H1 (cell line): ENCODE results near the gene ZNF619. TPM values are rescaled to one million over a fixed set of nuclear protein-coding genes. Genes with fewer than 3 reads are reported as not detected.

Experiments used
- CTCF ChIA-PET: fragments of 300-600 bp; sonication (Branson Sonifier 250); formaldehyde crosslinking; loops from one replicate; lab custom pipeline; 2021; ENCODE audit not compliant: partially characterized antibody; lab: Charles Lee
- POLR2A ChIA-PET: fragments of 300-600 bp; sonication (Branson Sonifier 250); formaldehyde crosslinking; loops from one replicate; lab custom pipeline; 2021; ENCODE audit warnings: inconsistent platforms; ENCODE audit not compliant: partially characterized antibody; lab: Charles Lee
- DNase-seq, 2 experiments: peaks; one replicate each; pipeline versions ENCODE4 v3.0.0 to v3.0.0-alpha.2; 2010 to 2022; ENCODE audit warnings: low spot score in 2 of 2, low read depth in 1 of 2, mixed read lengths in 1 of 2
- FAIRE-seq: peaks from 2 replicates; lab custom pipeline; 2011; peaks lifted over from hg19 to GRCh38; lab: Jason Lieb, UNC
- H2AFZ ChIP-seq: 2 replicates; pipeline ENCODE4 v1.8.1; 2012; ENCODE audit warnings: low read length, inconsistent platforms
- H2AK5ac ChIP-seq: 2 replicates; pipeline ENCODE4 v1.6.1; 2013; ENCODE audit warnings: low read depth, low read length
- H2BK120ac ChIP-seq: replicated peaks from 2 replicates; pipeline ENCODE3; 2013; ENCODE audit warnings: low read depth, low read length, inconsistent platforms
- H2BK12ac ChIP-seq: 2 replicates; pipeline ENCODE4 v1.6.1; 2013; ENCODE audit warnings: low read depth, low read length
- H2BK15ac ChIP-seq: 2 replicates; pipeline ENCODE4 v1.6.1; 2013; ENCODE audit warnings: low read length
- H2BK20ac ChIP-seq: 2 replicates; pipeline ENCODE4 v1.6.1; 2013; ENCODE audit warnings: low read length
- H2BK5ac ChIP-seq: 2 replicates; pipeline ENCODE4 v1.6.1; 2013; ENCODE audit warnings: low read depth, low read length
- H3K14ac ChIP-seq: 2 replicates; pipeline ENCODE4 v1.6.1; 2013; ENCODE audit warnings: inconsistent platforms; ENCODE audit not compliant: insufficient read length
- H3K18ac ChIP-seq: 2 replicates; pipeline ENCODE4 v1.6.1; 2013; ENCODE audit warnings: low read length; ENCODE audit errors: extremely low read depth
- H3K23ac ChIP-seq: 2 replicates; pipeline ENCODE4 v1.6.1; 2013; ENCODE audit warnings: inconsistent platforms; ENCODE audit not compliant: insufficient read length
- H3K23me2 ChIP-seq: 2 replicates; pipeline ENCODE4 v1.6.1; 2013; ENCODE audit warnings: low read depth, low read length
- H3K27ac ChIP-seq: 2 replicates; pipeline ENCODE4 v1.6.1; 2011; ENCODE audit warnings: low read depth, low read length, inconsistent platforms
- H3K27me3 ChIP-seq, 4 experiments: replicated peaks in 1 of 4; 1 replicate in 1 of 4; 2 replicates in 3 of 4; pipeline versions ENCODE4 v1.6.1 to v1.8.1; 2011 to 2013; ENCODE audit warnings: low read length in 3 of 4, mild to moderate bottlenecking in 3 of 4, inconsistent platforms in 2 of 4, mixed read lengths in 2 of 4, moderate library complexity in 1 of 4; ENCODE audit not compliant: control insufficient read depth in 3 of 4, insufficient read depth in 3 of 4; ENCODE audit errors: extremely low read depth in 1 of 4
- H3K36me3 ChIP-seq, 4 experiments: 2 replicates each; pipeline versions ENCODE4 v1.6.1 to v1.8.1; 2011 to 2013; ENCODE audit warnings: mild to moderate bottlenecking in 4 of 4, low read length in 3 of 4, moderate library complexity in 2 of 4, control low read depth in 1 of 4, inconsistent platforms in 1 of 4; ENCODE audit not compliant: insufficient read depth in 4 of 4, control insufficient read depth in 2 of 4
- H3K4ac ChIP-seq: replicated peaks from 2 replicates; pipeline ENCODE3; 2013; ENCODE audit warnings: low read length, low read depth, mixed read lengths, inconsistent platforms; ENCODE audit not compliant: insufficient read length
- H3K4me1 ChIP-seq, 4 experiments: replicated peaks in 1 of 4; 1 replicate in 1 of 4; 2 replicates in 3 of 4; pipeline versions ENCODE4 v1.6.1 to v1.8.1; 2011 to 2013; ENCODE audit warnings: low read length in 3 of 4, inconsistent platforms in 2 of 4, mixed read lengths in 1 of 4; ENCODE audit not compliant: insufficient read depth in 4 of 4, control insufficient read depth in 3 of 4
- H3K4me2 ChIP-seq, 2 experiments: 2 replicates each; pipeline versions ENCODE4 v1.6.1 to v1.8.1; 2011 to 2013; ENCODE audit warnings: low read depth in 2 of 2, low read length in 2 of 2, control low read depth in 1 of 2, inconsistent platforms in 1 of 2, mild to moderate bottlenecking in 1 of 2; ENCODE audit not compliant: insufficient read depth in 1 of 2
- H3K4me3 ChIP-seq, 4 experiments: fragments of 200-600, 300-600 bp in 1 of 4; sonication (generic), shearing (Covaris generic), sonication (Bioruptor Twin) in 1 of 4; 2 replicates each; pipeline versions ENCODE4 v1.5.1 to v1.8.1; 2011 to 2016; ENCODE audit warnings: low read length in 4 of 4, low read depth in 3 of 4, control low read depth in 2 of 4, inconsistent platforms in 2 of 4, mild to moderate bottlenecking in 2 of 4, mixed read lengths in 1 of 4, moderate library complexity in 1 of 4; ENCODE audit not compliant: insufficient read depth in 2 of 4; ENCODE audit errors: extremely low read depth in 1 of 4
- H3K56ac ChIP-seq: replicated peaks from 2 replicates; pipeline ENCODE3; 2013; ENCODE audit warnings: low read depth, mild to moderate bottlenecking, mixed read lengths, low read length, inconsistent platforms; ENCODE audit not compliant: insufficient read length
- H3K79me1 ChIP-seq: 2 replicates; pipeline ENCODE4 v1.6.1; 2013; ENCODE audit warnings: low read depth, low read length, control low read depth
- H3K79me2 ChIP-seq, 2 experiments: 2 replicates each; pipeline versions ENCODE4 v1.6.1 to v1.8.1; 2012 to 2013; ENCODE audit warnings: low read length in 2 of 2, mild to moderate bottlenecking in 2 of 2, inconsistent platforms in 1 of 2; ENCODE audit not compliant: insufficient read depth in 2 of 2, control insufficient read depth in 1 of 2
- H3K9ac ChIP-seq, 4 experiments: replicated peaks in 1 of 4; 1 replicate in 1 of 4; 2 replicates in 3 of 4; pipeline versions ENCODE4 v1.6.1 to v1.8.1; 2011 to 2013; ENCODE audit warnings: low read depth in 3 of 4, low read length in 3 of 4, control low read depth in 2 of 4, mild to moderate bottlenecking in 2 of 4, moderate library complexity in 2 of 4, inconsistent platforms in 1 of 4; ENCODE audit errors: extremely low read depth in 1 of 4
- H3K9me3 ChIP-seq, 2 experiments: 2 replicates each; pipeline versions ENCODE4 v1.6.1 to v1.8.1; 2012 to 2013; ENCODE audit warnings: mild to moderate bottlenecking in 2 of 2, moderate library complexity in 2 of 2, control low read depth in 1 of 2, inconsistent platforms in 1 of 2, low read depth in 1 of 2, low read length in 1 of 2, mixed read lengths in 1 of 2; ENCODE audit not compliant: insufficient read depth in 2 of 2
- H4K20me1 ChIP-seq, 2 experiments: replicated peaks in 1 of 2; 2 replicates each; pipeline versions ENCODE3 to v1.8.1; 2011 to 2013; ENCODE audit warnings: inconsistent platforms in 2 of 2, low read length in 2 of 2, mild to moderate bottlenecking in 1 of 2; ENCODE audit not compliant: insufficient read depth in 2 of 2, control insufficient read depth in 1 of 2
- H4K5ac ChIP-seq: 2 replicates; pipeline ENCODE4 v1.6.1; 2013; ENCODE audit warnings: low read length, low read depth, mixed read lengths, inconsistent platforms; ENCODE audit not compliant: insufficient read length
- H4K8ac ChIP-seq: 2 replicates; pipeline ENCODE4 v1.8.0; 2013; ENCODE audit warnings: mild to moderate bottlenecking, moderate library complexity, low read length, inconsistent platforms; ENCODE audit not compliant: insufficient read depth; ENCODE audit errors: extremely low read depth
- H4K91ac ChIP-seq: replicated peaks from 2 replicates; pipeline ENCODE3; 2013; ENCODE audit warnings: low read length, mixed read lengths, inconsistent platforms; ENCODE audit not compliant: insufficient read length
- ATF2 ChIP-seq: IDR thresholded peaks from 2 replicates; pipeline ENCODE4 v1.6.1; 2012; ENCODE audit warnings: low read length, inconsistent platforms
- BACH1 ChIP-seq: IDR thresholded peaks from 2 replicates; pipeline ENCODE4 v1.6.1; 2012; ENCODE audit warnings: low read length, improper control_type of control experiment
- FOSL1 ChIP-seq: IDR thresholded peaks from 2 replicates; pipeline ENCODE4 v1.6.1; 2011; ENCODE audit warnings: mild to moderate bottlenecking, low read depth, low read length, moderate library complexity; ENCODE audit not compliant: insufficient read depth
- HDAC6 ChIP-seq: IDR thresholded peaks from one replicate; pipeline ENCODE4 v1.7.1; 2012; ENCODE audit warnings: low read depth, mild to moderate bottlenecking, inconsistent platforms, low read length, moderate library complexity
- KDM5A ChIP-seq: fragments of 200-600 bp; IDR thresholded peaks from 2 replicates; pipeline ENCODE4 v1.7.1; 2012; ENCODE audit warnings: mild to moderate bottlenecking, low read length, inconsistent platforms, mixed read lengths
- NANOG ChIP-seq: IDR thresholded peaks from 2 replicates; pipeline ENCODE4 v1.6.1; 2011; ENCODE audit warnings: low read length, low read depth, mild to moderate bottlenecking, inconsistent platforms; ENCODE audit not compliant: insufficient read depth, poor library complexity, severe bottlenecking
- NRF1 ChIP-seq: IDR thresholded peaks from 2 replicates; pipeline ENCODE4 v1.6.1; 2011; ENCODE audit warnings: mild to moderate bottlenecking, low read depth, low read length, improper control_type of control experiment
- RNF2 ChIP-seq: fragments of 200-900, 300-1000 bp; sonication (generic); IDR thresholded peaks from 2 replicates; pipeline ENCODE4 v1.7.1; 2016; ENCODE audit warnings: borderline replicate concordance, low read depth, mild to moderate bottlenecking, antibody characterized with exemption, low read length; ENCODE audit not compliant: poor library complexity, severe bottlenecking; ENCODE audit errors: missing control alignments
- SAP30 ChIP-seq: fragments of 300-600 bp; sonication (generic); IDR thresholded peaks from 2 replicates; pipeline ENCODE4 v1.7.1; 2012; ENCODE audit warnings: low read length, moderate library complexity, mild to moderate bottlenecking, inconsistent platforms; ENCODE audit not compliant: insufficient read depth, insufficient replicate concordance
- TAF1 ChIP-seq: IDR thresholded peaks from 2 replicates; pipeline ENCODE4 v1.6.1; 2011; ENCODE audit warnings: mild to moderate bottlenecking, low read depth, low read length
- whole genome bisulfite sequencing, 2 experiments: shearing (Covaris generic) in 1 of 2; methylation state at CpG; one replicate each; pipeline versions ENCODE4 v1.1.6 to v1.1.7; 2013 to 2015; ENCODE audit warnings: low lambda C conversion rate in 2 of 2, mixed read lengths in 2 of 2, inconsistent platforms in 1 of 2, low coverage in 1 of 2, missing lambda C conversion rate in 1 of 2; ENCODE audit not compliant: insufficient replicate concordance in 2 of 2, insufficient coverage in 1 of 2, insufficient read length in 1 of 2; ENCODE audit errors: extremely low coverage in 1 of 2, missing lambda C conversion rate in 1 of 2; 5-methylcytosine and 5-hydroxymethylcytosine counted together
- polyA plus RNA-seq, 7 experiments: library from polyadenylated mRNA; depleted of rRNA in 3 of 7; stranded (reverse) in 5 of 7; unstranded in 2 of 7; fragments of >200 nt in 5 of 7; fragments of 200-250 nt in 2 of 7; gene quantifications; 1 replicate in 5 of 7; 2 replicates in 1 of 7; 4 replicates in 1 of 7; pipeline versions ENCODE4 v1.2.1 to v1.2.3, GENCODE V29; 2011 to 2013; ENCODE audit warnings: missing spikeins in 2 of 7, mixed read lengths in 2 of 7
- total RNA-seq: library from RNA; stranded (reverse); fragmentation: NEBNext Ultra II Directional; extraction: Animal tissue kit (Norgen Biotek cat#: 25700); gene quantifications from 2 replicates; pipeline ENCODE4 v1.2.1, GENCODE V29; 2021
- TF ChIP-seq, protein P1 (sequence below): IDR thresholded peaks from 2 replicates; pipeline ENCODE4 v1.6.1; 2012; ENCODE audit warnings: inconsistent platforms

ZNF619 gene
- total and polyA plus RNA-seq, 2 of the 8 experiments (the other 6 are each of a cell fraction or from before 2014, with no cell fraction given) = 2.3 to 8.2 TPM

DNA sequence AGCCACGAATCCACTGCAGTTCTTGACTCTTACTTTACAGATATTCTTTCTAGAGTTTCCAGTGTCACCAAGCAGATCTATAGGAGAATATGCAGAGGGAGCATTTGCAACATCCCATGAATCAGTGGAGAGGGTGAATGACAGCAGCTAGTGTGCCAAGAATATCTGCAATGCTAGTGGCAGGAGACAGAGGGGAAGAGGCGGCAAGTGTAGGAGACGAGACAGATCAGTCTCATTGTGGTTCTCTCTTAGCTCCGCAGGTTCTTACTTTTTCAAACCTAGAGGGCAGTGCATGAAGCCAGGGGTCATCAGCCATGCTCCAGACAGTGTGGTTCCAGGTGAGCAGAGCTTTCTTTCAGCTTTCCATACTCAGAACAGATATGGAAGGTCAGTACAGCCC, 744 bp downstream of the ZNF619 start:
- CTCF ChIA-PET = interaction anchor here (1.0 to 1.5 kb wide), 2 partner anchors 28 to 151 kb away, joined by 4 to 5 read pairs; partner anchors contain the start of gene ZNF620
- DNase-seq = no peak
- TF ChIP-seq KDM5A (no peak), ATF2 (no peak), SAP30 (no peak), TAF1 (no peak), BACH1 (no peak), HDAC6 (no peak), FOSL1 (no peak), NANOG (no peak), RNF2 (no peak), NRF1 (no peak)
- TF ChIP-seq, protein P1, sequence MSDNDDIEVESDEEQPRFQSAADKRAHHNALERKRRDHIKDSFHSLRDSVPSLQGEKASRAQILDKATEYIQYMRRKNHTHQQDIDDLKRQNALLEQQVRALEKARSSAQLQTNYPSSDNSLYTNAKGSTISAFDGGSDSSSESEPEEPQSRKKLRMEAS = no peak

More for the DNA sequence above, 744 bp downstream of the ZNF619 start:
- Histone ChIP-seq H4K5ac (no peak overlapping the region), H3K18ac (no peak overlapping the region; the same call in 1 of the 2 replicates), H3K9me3 (no peaks in the 10 kb centered on the region), H2AK5ac (no peak overlapping the region), H3K79me2 (no peaks in the 10 kb centered on the region), H3K4me3 (peak overlapping the region in 2 of 4 experiments; percentile 72 to 88; a peak in 6 of 8 replicates), H2BK5ac (no peak overlapping the region), H3K79me1 (no peaks in the 10 kb centered on the region), H4K20me1 (no peaks in the 10 kb centered on the region), H4K8ac (no peak overlapping the region), H3K56ac (no peak overlapping the region), H3K4ac (no peak overlapping the region), H2AFZ (peak overlapping the region; percentile 54; the same call in 1 of the 2 replicates), H4K91ac (no peak overlapping the region), H3K23me2 (no peaks in the 10 kb centered on the region), H3K14ac (no peak overlapping the region), H2BK120ac (no peak overlapping the region), H3K27me3 (no peaks in the 10 kb centered on the region), H3K4me2 (peak overlapping the region; percentile 63 to 82), H2BK20ac (no peak overlapping the region), H3K4me1 (peaks cover 0 to 8% (median 3%) of the 10 kb centered on the region in 4 experiments; a peak in 2 of 7 replicates), H3K23ac (no peak overlapping the region), H2BK12ac (no peak overlapping the region), H3K27ac (no peak overlapping the region), H2BK15ac (no peak overlapping the region), H3K9ac (no peak overlapping the region), H3K36me3 (peaks cover 0 to 4% (median 0%) of the 10 kb centered on the region in 4 experiments; a peak in 1 of 8 replicates)
- FAIRE-seq = no peak
- POLR2A ChIA-PET = interaction anchor here (1.3 to 4.2 kb wide), 8 partner anchors 9 to 47 kb away, joined by 5 to 42 read pairs (median 6); partner anchors contain the start of genes RPL14, ZNF620 and ZNF621
- WGBS, 2 experiments = 69% methylated on average over 4 of the region's 4 CpGs; no CpG with 5 or more reads in 1 of the 2 experiments
